GM21447 (cell line): Measurements from ENCODE around the gene ZNF480.
"Not testable (repeated sequence)": the region's sequence is repeated elsewhere in the genome, so short reads cannot be mapped to it uniquely, and the experiment has no call there.

Source experiments
- ATAC-seq: cut with Tn5 transposase; IDR thresholded peaks from one replicate; pipeline ENCODE4 v1.9.1; 2021; ENCODE audit not compliant: unreplicated experiment

ZNF480 gene

GRCh38 chr19:52336791-52337381 lies 39.9 kb downstream of the ZNF480 start:
- no peak for ATAC-seq

GRCh38 chr19:52339022-52339421 lies 42.1 kb downstream of the ZNF480 start:
- not testable (repeated sequence) for ATAC-seq

- ATAC-seq: no peak
Measured at GRCh38 chr19:52343548-52343947, 46.6 kb downstream of the ZNF480 start.

- no peak for ATAC-seq
Measured at GRCh38 chr19:52345162-52345561, 48.2 kb downstream of the ZNF480 start.

GRCh38 chr19:52351512-52351911 lies 54.5 kb downstream of the ZNF480 start:
- no peak for ATAC-seq

- ATAC-seq: no peak
Measured at GRCh38 chr19:52366414-52366824, 69.5 kb downstream of the ZNF480 start.

- ATAC-seq: peak; percentile 93
Measured at GRCh38 chr19:52369559-52370340, 72.8 kb downstream of the ZNF480 start, which contains the start of gene ZNF880. ZNF880 (plus strand) TSS chr19:52369923; CDS start chr19:52369966, 43 bp downstream.

- no peak for ATAC-seq
Measured at GRCh38 chr19:52370341-52370710, 73.4 kb downstream of the ZNF480 start.
